PC-3 (cell line): ENCODE data around the gene ARHGAP5. TPM values are rescaled to one million over a fixed set of nuclear protein-coding genes. Genes with fewer than 3 reads are reported as not detected.

Experiments used
- ATAC-seq: fragments of 200-7000 bp; cut with Tn5 transposase; 2 replicates; pipeline ENCODE4 v1.9.1; 2020; ENCODE audit warnings: mild to moderate bottlenecking, moderate library complexity
- BruUV-seq: library from RNA; stranded (reverse); fragments of 400-500 nt; replicated peaks from 2 replicates; lab custom pipeline; 2021; lab: Mats Ljungman, UMichigan
- CTCF ChIA-PET: fragments of 300-600 bp; sonication (Branson Sonifier 250); formaldehyde crosslinking; loops from one replicate; lab custom pipeline; 2022; ENCODE audit warnings: antibody characterized with exemption; lab: Charles Lee
- POLR2A ChIA-PET: fragments of 300-600 bp; sonication (Branson Sonifier 250); formaldehyde crosslinking; loops from one replicate; lab custom pipeline; 2022; ENCODE audit warnings: antibody characterized with exemption; ENCODE audit not compliant: unreplicated experiment; lab: Charles Lee
- DNase-seq: peaks from one replicate; pipeline ENCODE4 v3.0.0-alpha.2; 2015
- H2AFZ ChIP-seq: fragments of 300-600 bp; sonication (generic); 2 replicates; pipeline ENCODE4 v1.6.0; 2016; ENCODE audit warnings: antibody characterized with exemption, low read length
- H3F3A ChIP-seq: fragments of 300-600 bp; sonication (generic); one replicate; pipeline ENCODE4 v1.6.0; 2017; ENCODE audit warnings: antibody characterized with exemption, low read length, control low read depth, mild to moderate bottlenecking; ENCODE audit not compliant: unreplicated experiment
- H3K27ac ChIP-seq: fragments of 300-600 bp; sonication (generic); 2 replicates; pipeline ENCODE4 v1.5.1; 2016; ENCODE audit warnings: mild to moderate bottlenecking, low read length
- H3K27me3 ChIP-seq: fragments of 300-600 bp; sonication (generic); 2 replicates; pipeline ENCODE4 v1.6.1; 2016; ENCODE audit warnings: low read length, mixed read lengths
- H3K36me3 ChIP-seq: fragments of 300-600 bp; sonication (generic); 2 replicates; pipeline ENCODE4 v1.6.1; 2016; ENCODE audit warnings: low read depth, mixed run types, low read length, mixed read lengths
- H3K4me1 ChIP-seq: fragments of 300-600 bp; sonication (generic); 2 replicates; pipeline ENCODE4 v1.5.1; 2016; ENCODE audit warnings: low read length; ENCODE audit not compliant: insufficient read depth
- H3K4me2 ChIP-seq: fragments of 300-600 bp; sonication (generic); 2 replicates; pipeline ENCODE4 v1.6.0; 2016; ENCODE audit warnings: low read length
- H3K4me3 ChIP-seq: fragments of 300-600 bp; sonication (generic); 2 replicates; pipeline ENCODE4 v1.5.1; 2016; ENCODE audit warnings: mild to moderate bottlenecking, low read length, mixed read lengths
- H3K79me2 ChIP-seq: fragments of 300-600 bp; sonication (generic); 2 replicates; pipeline ENCODE4 v1.6.1; 2017; ENCODE audit warnings: low read length, mixed read lengths
- H3K9ac ChIP-seq: fragments of 300-600 bp; sonication (generic); 2 replicates; pipeline ENCODE4 v1.6.0; 2016; ENCODE audit warnings: mild to moderate bottlenecking, low read length
- H3K9me2 ChIP-seq: fragments of 300-600 bp; sonication (generic); replicated peaks from 2 replicates; pipeline ENCODE4 v1.6.1; 2016; ENCODE audit warnings: mixed run types, low read length, mixed read lengths
- H3K9me3 ChIP-seq: fragments of 300-600 bp; sonication (generic); 2 replicates; pipeline ENCODE4 v1.6.1; 2016; ENCODE audit warnings: low read length, mixed read lengths
- H4K20me1 ChIP-seq: fragments of 300-600 bp; sonication (generic); 2 replicates; pipeline ENCODE4 v1.6.1; 2016; ENCODE audit warnings: low read length, mixed read lengths
- EZH2 ChIP-seq: fragments of 300-600 bp; sonication (generic); IDR thresholded peaks from one replicate; pipeline ENCODE4 v1.6.1; 2017; ENCODE audit warnings: antibody characterized with exemption, mild to moderate bottlenecking, low read length; ENCODE audit not compliant: unreplicated experiment
- EZH2phosphoT487 ChIP-seq: fragments of 300-600 bp; sonication (generic); IDR thresholded peaks from 2 replicates; pipeline ENCODE4 v1.6.1; 2018; ENCODE audit warnings: mild to moderate bottlenecking, antibody characterized with exemption, low read length, borderline replicate concordance
- intact Hi-C: fragments of 100-400 bp; cut with micrococcal nuclease; formaldehyde crosslinking; loops from 2 replicates; pipeline ENCODE4 v1.9.0; 2023
- total RNA-seq: library from RNA; depleted of rRNA; stranded (reverse); fragments of >200 nt; gene quantifications from 2 replicates; pipeline ENCODE4 v1.2.3, GENCODE V29; 2014
- TF ChIP-seq, protein P1 (sequence below): fragments of 300-600 bp; sonication (generic); conservative IDR thresholded peaks from 2 replicates; pipeline ENCODE4 v1.5.1; 2017; ENCODE audit warnings: antibody characterized with exemption, low read depth, mild to moderate bottlenecking, low read length

Gene ARHGAP5
- total RNA-seq, 1 experiment from 2014 or later: 46.4 TPM

DNA sequence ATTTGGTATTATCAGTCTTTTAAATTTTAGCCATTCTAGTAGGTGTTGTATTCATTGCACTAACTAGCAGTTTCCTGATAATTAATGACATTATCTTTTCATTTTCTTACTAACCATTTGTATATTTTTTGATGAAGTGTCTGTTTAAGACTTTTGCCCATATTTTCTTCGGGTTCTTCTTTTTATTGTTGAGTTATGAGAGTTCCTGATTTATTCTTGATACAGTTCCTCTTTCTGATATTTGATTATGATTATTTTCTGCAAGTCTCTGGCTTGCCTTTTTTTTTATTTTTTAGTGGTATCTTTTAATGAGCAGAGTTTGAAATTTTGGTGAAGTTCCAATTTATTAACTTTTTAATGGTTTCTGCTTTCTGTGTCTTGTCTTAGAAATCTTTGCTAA lies 118.5 kb downstream of the ARHGAP5 start:
- no TSS peak for BruUV-seq
- Histone ChIP-seq H3K27ac (no peak overlapping the region), H3K9me3 (no peaks in the 10 kb centered on the region), H3K36me3 (no peaks in the 10 kb centered on the region), H3K9me2 (no peaks in the 10 kb centered on the region), H3K27me3 (no peaks in the 10 kb centered on the region), H3K4me3 (no peak overlapping the region), H3K4me2 (no peak overlapping the region), H3K79me2 (no peaks in the 10 kb centered on the region), H2AFZ (no peak overlapping the region), H3F3A (no peaks in the 10 kb centered on the region), H3K4me1 (0 out of 2 replicates have a peak, but pooled peaks cover 5% of the 10 kb centered on the region), H4K20me1 (no peaks in the 10 kb centered on the region), H3K9ac (no peak overlapping the region)
- ATAC-seq: no peak
- ChIA-PET CTCF (no interaction called here), POLR2A (no interaction called here)
- TF ChIP-seq, protein P1, sequence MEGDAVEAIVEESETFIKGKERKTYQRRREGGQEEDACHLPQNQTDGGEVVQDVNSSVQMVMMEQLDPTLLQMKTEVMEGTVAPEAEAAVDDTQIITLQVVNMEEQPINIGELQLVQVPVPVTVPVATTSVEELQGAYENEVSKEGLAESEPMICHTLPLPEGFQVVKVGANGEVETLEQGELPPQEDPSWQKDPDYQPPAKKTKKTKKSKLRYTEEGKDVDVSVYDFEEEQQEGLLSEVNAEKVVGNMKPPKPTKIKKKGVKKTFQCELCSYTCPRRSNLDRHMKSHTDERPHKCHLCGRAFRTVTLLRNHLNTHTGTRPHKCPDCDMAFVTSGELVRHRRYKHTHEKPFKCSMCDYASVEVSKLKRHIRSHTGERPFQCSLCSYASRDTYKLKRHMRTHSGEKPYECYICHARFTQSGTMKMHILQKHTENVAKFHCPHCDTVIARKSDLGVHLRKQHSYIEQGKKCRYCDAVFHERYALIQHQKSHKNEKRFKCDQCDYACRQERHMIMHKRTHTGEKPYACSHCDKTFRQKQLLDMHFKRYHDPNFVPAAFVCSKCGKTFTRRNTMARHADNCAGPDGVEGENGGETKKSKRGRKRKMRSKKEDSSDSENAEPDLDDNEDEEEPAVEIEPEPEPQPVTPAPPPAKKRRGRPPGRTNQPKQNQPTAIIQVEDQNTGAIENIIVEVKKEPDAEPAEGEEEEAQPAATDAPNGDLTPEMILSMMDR: no peak
- TF ChIP-seq EZH2: no peak
- no peak for TF ChIP-seq EZH2phosphoT487
- DNase-seq: no peak
- intact Hi-C loops: no loop called here

GRCh38 chr14:32197919-32198318 lies 120.8 kb downstream of the ARHGAP5 start:
- H3K79me2 ChIP-seq: no peaks in the 10 kb centered on the region
- H4K20me1 ChIP-seq: no peaks in the 10 kb centered on the region
- DNase-seq (peak; percentile 43), ATAC-seq (no peak)
- H2AFZ ChIP-seq: no peak overlapping the region
- H3K36me3 ChIP-seq: no peaks in the 10 kb centered on the region
- ChIA-PET POLR2A (no interaction called here), CTCF (no interaction called here)
- H3K27me3 ChIP-seq: no peaks in the 10 kb centered on the region
- intact Hi-C loops: no loop called here
- H3K4me3 ChIP-seq: no peak overlapping the region
- TF ChIP-seq EZH2phosphoT487 (no peak), EZH2 (no peak)
- TF ChIP-seq, protein P1: no peak
- no peak overlapping the region for H3K27ac ChIP-seq
- H3F3A ChIP-seq: no peaks in the 10 kb centered on the region
- BruUV-seq: no TSS peak
- H3K4me2 ChIP-seq: no peak overlapping the region
- no peaks in the 10 kb centered on the region for H3K9me3 ChIP-seq
- no peaks in the 10 kb centered on the region for H3K9me2 ChIP-seq
- 0 out of 2 replicates have a peak, but pooled peaks cover 12% of the 10 kb centered on the region for H3K4me1 ChIP-seq
- no peak overlapping the region for H3K9ac ChIP-seq

DNA sequence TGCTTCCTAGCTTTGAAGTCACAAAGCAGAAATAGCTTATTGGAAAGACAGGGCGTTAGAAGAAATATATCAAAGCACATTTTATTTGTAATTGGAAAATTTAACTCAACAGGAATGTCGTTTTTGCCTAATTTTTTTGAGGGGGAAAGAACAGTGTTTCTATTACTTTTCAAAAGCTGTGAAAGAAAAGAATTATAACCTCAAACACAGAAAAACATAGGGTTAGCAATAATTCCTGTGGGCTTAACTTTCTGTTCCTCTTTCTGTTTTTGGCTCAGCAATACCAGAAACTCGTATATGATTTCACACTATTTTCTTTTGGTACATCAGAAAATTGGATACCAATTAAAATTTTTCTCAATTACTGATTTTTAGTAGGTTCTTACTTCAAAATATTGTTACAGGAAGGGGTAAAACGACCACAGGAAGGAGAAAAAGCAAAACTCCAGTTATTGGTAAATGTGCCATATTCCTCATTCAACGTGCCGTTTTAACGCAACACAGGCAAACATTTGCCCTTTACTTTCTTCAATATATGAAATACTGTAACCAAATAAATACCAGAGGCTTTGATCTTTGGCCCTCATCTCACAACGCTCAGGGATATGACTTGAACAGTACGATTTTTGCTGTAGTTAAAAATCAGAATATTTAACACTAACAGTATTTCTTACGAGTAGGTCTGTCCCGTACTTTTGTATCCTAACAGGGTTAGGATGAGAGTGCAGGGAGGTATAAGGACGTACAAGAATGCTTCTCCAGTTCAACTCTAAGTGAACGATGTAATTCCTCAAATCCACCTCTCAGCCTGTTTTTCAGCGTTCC lies 123.5 kb downstream of the ARHGAP5 start:
- no peaks in the 10 kb centered on the region for H3K9me2 ChIP-seq
- intact Hi-C loops: no loop called here
- no peaks in the 10 kb centered on the region for H3K9me3 ChIP-seq
- H3F3A ChIP-seq: no peaks in the 10 kb centered on the region
- H3K27me3 ChIP-seq: no peaks in the 10 kb centered on the region
- no TSS peak for BruUV-seq
- no peaks in the 10 kb centered on the region for H3K36me3 ChIP-seq
- H2AFZ ChIP-seq: peak overlapping the region; percentile 98
- TF ChIP-seq EZH2phosphoT487: no peak
- TF ChIP-seq EZH2: no peak
- TF ChIP-seq, protein P1: no peak
- POLR2A ChIA-PET: interaction anchor here (0.6 kb wide), 1 partner anchor 96 kb away, joined by 5 read pairs; no protein-coding TSS in a partner anchor
- peak overlapping the region; percentile 87 for H3K4me3 ChIP-seq
- no peak overlapping the region for H3K9ac ChIP-seq
- H3K4me2 ChIP-seq: peak overlapping the region; percentile 84
- DNase-seq: no peak
- CTCF ChIA-PET: no interaction called here
- H3K4me1 ChIP-seq: peaks cover 21% of the 10 kb centered on the region; the same call in 1 of the 2 replicates
- no peak for ATAC-seq
- H3K79me2 ChIP-seq: no peaks in the 10 kb centered on the region
- no peak overlapping the region for H3K27ac ChIP-seq
- no peaks in the 10 kb centered on the region for H4K20me1 ChIP-seq
